DMS114 treated with DMSO at 0.1 percent for 48 hours (cell line): ENCODE results near the gene RAB10.
"Not testable (repeated sequence)": the region's sequence is repeated elsewhere in the genome, so short reads cannot be mapped to it uniquely, and the experiment has no call there.

Experiments used
- DNase-seq: peaks from one replicate; lab custom pipeline; 2025; ENCODE audit not compliant: unreplicated experiment; lab: John Stamatoyannopoulos, UW

RAB10 gene

GRCh38 chr2:26033818-26034636 lies at the start of gene RAB10:
Gene RAB10 (plus strand): TSS chr2:26034084. CDS start chr2:26034609, 525 bp downstream.
- peak; percentile 93 for DNase-seq

GRCh38 chr2:25988134-25988533 lies 45.8 kb upstream of the RAB10 start:
- no peak for DNase-seq

- DNase-seq: no peak
Measured at GRCh38 chr2:25989154-25989553, 44.7 kb upstream of the RAB10 start.

- DNase-seq: no peak
Measured at GRCh38 chr2:25991965-25992364, 41.9 kb upstream of the RAB10 start.

GRCh38 chr2:25992556-25992955 lies 41.3 kb upstream of the RAB10 start:
- DNase-seq: no peak

- DNase-seq: no peak
Measured at GRCh38 chr2:25993049-25993448, 40.8 kb upstream of the RAB10 start.

GRCh38 chr2:25994509-25994908 lies 39.4 kb upstream of the RAB10 start:
- no peak for DNase-seq

GRCh38 chr2:25996844-25997243 lies 37.0 kb upstream of the RAB10 start:
- no peak for DNase-seq

- not testable (repeated sequence) for DNase-seq
Measured at GRCh38 chr2:25998816-25999383, 35.0 kb upstream of the RAB10 start.

GRCh38 chr2:25999406-25999805 lies 34.5 kb upstream of the RAB10 start:
- DNase-seq: not testable (repeated sequence)

GRCh38 chr2:26000561-26001082 lies 33.3 kb upstream of the RAB10 start:
- no peak for DNase-seq

- DNase-seq: no peak
Measured at GRCh38 chr2:26001743-26002351, 32.0 kb upstream of the RAB10 start.

GRCh38 chr2:26002632-26003310 lies 31.1 kb upstream of the RAB10 start:
- no peak for DNase-seq

GRCh38 chr2:26008095-26008494 lies 25.8 kb upstream of the RAB10 start:
- no peak for DNase-seq

GRCh38 chr2:26008851-26009566 lies 24.9 kb upstream of the RAB10 start:
- no peak for DNase-seq

- no peak for DNase-seq
Measured at GRCh38 chr2:26009567-26009963, 24.3 kb upstream of the RAB10 start.

- no peak for DNase-seq
Measured at GRCh38 chr2:26010943-26011342, 22.9 kb upstream of the RAB10 start.

- no peak for DNase-seq
Measured at GRCh38 chr2:26011609-26011989, 22.3 kb upstream of the RAB10 start.

- DNase-seq: no peak
Measured at GRCh38 chr2:26011990-26012856, 21.7 kb upstream of the RAB10 start.

GRCh38 chr2:26013668-26014067 lies 20.2 kb upstream of the RAB10 start:
- DNase-seq: no peak
